ENCODE data around the gene PRPF18.

PRPF18 gene

GRCh38 chr10:13608246-13608853, 21.6 kb downstream of the PRPF18 start:
- DNase-seq, result no peak

GRCh38 chr10:13612654-13613373, 26.0 kb downstream of the PRPF18 start:
- DNase-seq, result no peak

- DNase-seq, result no peak
These were observed 26.8 kb downstream of the PRPF18 start for GRCh38 chr10:13613519-13613918.

GRCh38 chr10:13614530-13615332, 28.0 kb downstream of the PRPF18 start:
- no peak for DNase-seq

GRCh38 chr10:13615650-13616300, 29.0 kb downstream of the PRPF18 start:
- DNase-seq, result no peak

GRCh38 chr10:13617116-13617515, 30.4 kb downstream of the PRPF18 start:
- DNase-seq, result no peak

- no peak for DNase-seq
These were observed 35.2 kb downstream of the PRPF18 start for GRCh38 chr10:13621931-13622330.

GRCh38 chr10:13624630-13625029, 37.9 kb downstream of the PRPF18 start:
- no peak for DNase-seq

GRCh38 chr10:13627459-13628310, 40.9 kb downstream of the PRPF18 start:
- no peak for DNase-seq

GRCh38 chr10:13628661-13629060, 41.9 kb downstream of the PRPF18 start:
- DNase-seq, result no peak

GRCh38 chr10:13629116-13629515, 42.4 kb downstream of the PRPF18 start:
- no peak for DNase-seq

GRCh38 chr10:13630231-13630630, 43.5 kb downstream of the PRPF18 start:
- no peak for DNase-seq

GRCh38 chr10:13631594-13631993, 44.8 kb downstream of the PRPF18 start:
- peak; percentile 2 for DNase-seq

GRCh38 chr10:13632440-13632839, 45.7 kb downstream of the PRPF18 start:
- no peak for DNase-seq

- no peak for DNase-seq
These were observed 46.2 kb downstream of the PRPF18 start for GRCh38 chr10:13632884-13633440.

GRCh38 chr10:13633689-13634088, 46.9 kb downstream of the PRPF18 start:
- no peak for DNase-seq

- DNase-seq, result no peak
These were observed 47.4 kb downstream of the PRPF18 start for GRCh38 chr10:13634207-13634606.

GRCh38 chr10:13636776-13637175, 50.0 kb downstream of the PRPF18 start:
- DNase-seq, result no peak

- no peak for DNase-seq
These were observed 50.6 kb downstream of the PRPF18 start for GRCh38 chr10:13637303-13637856.

GRCh38 chr10:13637894-13638293, 51.1 kb downstream of the PRPF18 start:
- DNase-seq, result no peak

GRCh38 chr10:13642293-13642692, 55.5 kb downstream of the PRPF18 start:
- DNase-seq, result no peak

GRCh38 chr10:13643016-13643415, 56.3 kb downstream of the PRPF18 start:
- no peak for DNase-seq
